ENCODE data around the gene RAB40B. TPM values are rescaled to one million over a fixed set of nuclear protein-coding genes. Genes with fewer than 3 reads are reported as not detected.
A peak's percentile ranks its signal among the peaks of the same experiment; 100 is the strongest.

The RAB40B gene
- total and polyA plus RNA-seq, 11 donors = 10.9 to 37.7 (median 21.9) TPM

DNA sequence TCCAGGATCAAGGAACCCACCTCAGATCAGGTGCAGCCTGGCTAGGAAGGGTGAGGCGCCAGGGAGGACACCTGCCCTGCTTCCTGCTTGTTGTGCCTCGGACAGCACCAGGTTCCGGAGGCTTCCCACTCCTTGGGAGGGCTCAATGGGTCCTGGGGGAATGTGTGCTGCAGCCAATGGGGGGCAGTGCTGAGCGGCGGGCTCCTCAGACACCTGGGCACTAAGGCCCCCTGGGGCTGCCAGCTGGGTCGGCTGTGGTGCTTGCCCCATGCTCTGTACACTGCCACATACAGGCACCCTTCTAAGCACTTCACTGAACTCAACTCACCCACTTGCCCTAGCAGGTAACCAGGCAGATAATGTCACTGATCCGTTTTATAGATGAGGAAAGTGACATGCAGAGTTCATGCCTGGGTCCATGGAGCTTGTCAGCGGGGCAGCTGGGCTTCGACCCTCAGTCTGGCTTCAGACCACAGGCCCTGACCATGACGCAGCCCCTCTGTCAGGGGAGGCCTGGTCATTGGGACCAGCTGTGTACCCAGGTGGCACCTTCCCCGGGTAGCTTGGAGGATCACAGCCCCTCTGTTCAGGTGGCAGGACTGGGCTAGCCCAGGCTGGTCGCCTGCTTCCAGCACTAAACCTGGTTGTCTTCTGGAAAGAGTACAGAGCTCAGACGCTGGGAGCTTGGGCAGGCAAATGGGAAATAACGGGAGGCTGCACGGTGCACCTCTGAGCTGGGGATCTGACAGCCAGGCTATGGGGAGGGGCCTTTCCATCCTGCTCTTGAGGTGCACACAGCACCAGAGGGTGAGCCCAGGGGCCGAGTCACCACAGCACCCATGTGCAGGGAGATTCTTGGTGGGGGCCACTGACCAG lies 45.1 kb upstream of the RAB40B start:
- H3K9me3 ChIP-seq = peaks cover 0 to 25% (median 3%) of the 10 kb centered on the region in 12 donors
- DNase-seq = peak in 1 of 5 donors; percentile 52
- TF ChIP-seq, protein P1, sequence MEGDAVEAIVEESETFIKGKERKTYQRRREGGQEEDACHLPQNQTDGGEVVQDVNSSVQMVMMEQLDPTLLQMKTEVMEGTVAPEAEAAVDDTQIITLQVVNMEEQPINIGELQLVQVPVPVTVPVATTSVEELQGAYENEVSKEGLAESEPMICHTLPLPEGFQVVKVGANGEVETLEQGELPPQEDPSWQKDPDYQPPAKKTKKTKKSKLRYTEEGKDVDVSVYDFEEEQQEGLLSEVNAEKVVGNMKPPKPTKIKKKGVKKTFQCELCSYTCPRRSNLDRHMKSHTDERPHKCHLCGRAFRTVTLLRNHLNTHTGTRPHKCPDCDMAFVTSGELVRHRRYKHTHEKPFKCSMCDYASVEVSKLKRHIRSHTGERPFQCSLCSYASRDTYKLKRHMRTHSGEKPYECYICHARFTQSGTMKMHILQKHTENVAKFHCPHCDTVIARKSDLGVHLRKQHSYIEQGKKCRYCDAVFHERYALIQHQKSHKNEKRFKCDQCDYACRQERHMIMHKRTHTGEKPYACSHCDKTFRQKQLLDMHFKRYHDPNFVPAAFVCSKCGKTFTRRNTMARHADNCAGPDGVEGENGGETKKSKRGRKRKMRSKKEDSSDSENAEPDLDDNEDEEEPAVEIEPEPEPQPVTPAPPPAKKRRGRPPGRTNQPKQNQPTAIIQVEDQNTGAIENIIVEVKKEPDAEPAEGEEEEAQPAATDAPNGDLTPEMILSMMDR (IDR thresholded peaks at IDR 0.05) = peak in 2 of 12 donors; percentile 7 to 9
- TF ChIP-seq POLR2A (IDR thresholded peaks at IDR 0.05) = no peak
- intact Hi-C loops (cut with DNase I) = no loop called here
- H3K36me3 ChIP-seq = peaks cover 0 to 59% (median 44%) of the 10 kb centered on the region in 9 donors
- H3K27me3 ChIP-seq = no peaks in the 10 kb centered on the region
- no peak overlapping the region for H3K4me3 ChIP-seq
- peaks cover 0 to 12% (median 0%) of the 10 kb centered on the region in 12 donors for H3K4me1 ChIP-seq
- H3K27ac ChIP-seq = no peak overlapping the region
- WGBS, 4 donors = 90 to 94% (median 91%) methylated on average over 13 to 16 of the region's 16 CpGs
- peak in 2 of 4 donors; percentile 26 to 47 for ATAC-seq

DNA sequence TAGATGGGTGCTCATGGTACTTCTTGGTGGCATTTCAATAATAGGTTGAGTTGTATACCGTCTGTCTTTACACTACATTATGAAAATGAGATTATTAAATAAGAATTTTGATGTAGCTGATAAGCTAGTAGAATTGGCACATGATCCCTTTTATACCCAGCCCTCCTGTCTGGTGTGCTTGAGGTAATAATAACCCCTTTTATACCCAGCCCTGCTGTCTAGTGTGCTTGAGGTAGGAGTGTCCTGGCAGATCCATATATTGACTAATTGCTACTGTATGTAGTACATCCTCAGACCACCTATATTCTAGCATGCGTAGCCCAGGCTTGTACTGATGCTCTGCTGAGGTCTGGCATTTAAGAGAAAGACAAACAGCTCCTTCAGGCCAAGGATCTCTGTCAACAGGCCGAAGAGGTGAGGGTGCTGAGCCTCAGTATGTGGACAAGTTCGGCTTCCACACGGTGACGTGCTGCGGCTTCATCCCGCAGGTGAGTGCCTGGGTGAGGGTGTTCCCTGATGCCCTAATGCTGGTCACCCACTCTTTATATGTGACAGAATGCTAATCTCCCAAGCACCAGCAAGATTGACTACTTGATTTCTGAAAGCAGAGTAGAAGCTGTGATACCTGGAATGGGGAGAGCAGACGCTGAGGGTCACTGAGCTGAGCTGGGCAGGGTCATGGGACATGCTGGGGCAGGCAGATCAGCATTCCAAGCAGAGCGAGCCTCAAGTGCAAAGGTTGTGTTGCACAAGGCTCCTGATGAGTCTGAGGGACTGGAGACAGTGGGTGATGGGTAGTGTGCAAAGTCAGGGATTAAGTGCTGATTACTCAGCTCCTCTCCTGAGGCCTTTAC lies 42.6 kb upstream of the RAB40B start:
- DNase-seq (peak in 1 of 5 donors; percentile 15), ATAC-seq (no peak)
- Histone ChIP-seq H3K9me3 (peaks cover 0 to 20% (median 3%) of the 10 kb centered on the region in 12 donors), H3K27ac (no peak overlapping the region), H3K36me3 (peaks cover 0 to 60% (median 44%) of the 10 kb centered on the region in 9 donors), H3K27me3 (no peaks in the 10 kb centered on the region), H3K4me3 (no peak overlapping the region), H3K4me1 (peaks cover 0 to 30% (median 2%) of the 10 kb centered on the region in 12 donors)
- no peak for TF ChIP-seq POLR2A (IDR thresholded peaks at IDR 0.05)
- TF ChIP-seq, protein P1 (IDR thresholded peaks at IDR 0.05) = no peak
- 92 to 99% (median 95%) methylated on average over 10 of the region's 10 CpGs for WGBS, 4 donors
- intact Hi-C loops (cut with DNase I) = no loop called here

DNA sequence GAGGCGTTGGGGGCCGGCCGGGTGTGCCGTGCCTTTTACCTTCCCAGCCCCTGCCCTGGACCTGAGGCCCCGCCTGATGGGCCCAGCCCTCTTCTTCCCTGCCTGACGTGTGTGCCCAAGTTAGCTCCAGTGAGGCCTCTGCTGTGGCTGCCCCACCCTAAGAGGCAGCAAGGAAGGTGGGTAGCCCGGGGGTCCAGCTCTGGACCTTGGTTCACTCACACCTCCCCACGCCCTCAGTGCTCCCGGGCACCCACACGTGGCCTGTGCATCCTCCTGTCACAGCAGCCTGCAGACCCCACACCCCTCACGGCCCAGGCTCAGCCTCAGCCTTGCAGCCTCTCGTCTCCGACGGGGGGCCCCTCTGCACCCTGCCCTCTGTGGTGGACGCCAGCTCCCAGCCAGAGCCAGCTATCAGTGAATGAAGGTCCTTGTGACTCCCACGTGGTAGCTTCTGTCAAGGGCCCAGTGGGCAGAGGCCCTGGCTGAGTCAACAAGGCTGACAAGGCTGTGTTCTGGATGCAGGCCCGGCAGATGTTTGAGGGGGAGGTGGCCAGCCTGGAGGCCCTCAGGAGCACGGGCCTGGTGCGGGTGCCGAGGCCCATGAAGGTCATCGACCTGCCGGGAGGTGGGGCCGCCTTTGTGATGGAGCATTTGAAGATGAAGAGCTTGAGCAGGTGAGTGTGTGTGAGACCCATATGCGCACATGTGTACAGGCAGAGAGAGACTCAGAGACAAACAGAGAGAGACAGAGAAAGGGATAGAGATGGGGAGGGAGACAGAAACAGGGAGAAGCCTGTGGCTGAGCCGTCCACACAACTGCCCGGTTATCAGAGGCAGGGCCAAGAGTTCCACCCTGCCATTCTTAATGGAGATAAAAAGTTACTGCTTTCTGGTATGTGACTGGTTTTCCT lies 39.7 kb upstream of the RAB40B start:
- peaks cover 0 to 47% (median 41%) of the 10 kb centered on the region in 9 donors for H3K36me3 ChIP-seq
- peak; percentile 89 to 94 (median 92) for ATAC-seq

More for the DNA sequence above, 39.7 kb upstream of the RAB40B start:
- H3K27ac ChIP-seq = peak overlapping the region in 11 of 12 donors; percentile 71 to 98 (median 94)
- 38 to 56% (median 44%) methylated on average over 20 to 26 of the region's 26 CpGs for WGBS, 4 donors
- H3K4me1 ChIP-seq = peaks cover 0 to 31% (median 9%) of the 10 kb centered on the region in 12 donors
- peak in 1 of 2 donors; percentile 30 for TF ChIP-seq POLR2A (IDR thresholded peaks at IDR 0.05)
- TF ChIP-seq, protein P1 (IDR thresholded peaks at IDR 0.05) = no peak
- peak; percentile 85 to 93 (median 87) for DNase-seq
- peaks cover 0 to 19% (median 2%) of the 10 kb centered on the region in 12 donors for H3K9me3 ChIP-seq
- intact Hi-C loops (cut with DNase I) = no loop called here
- no peaks in the 10 kb centered on the region for H3K27me3 ChIP-seq
- H3K4me3 ChIP-seq = peak overlapping the region in 7 of 12 donors; percentile 2 to 95 (median 88)

Measured in heart left ventricle (tissue), 16 donors.